Measurements from ENCODE around the gene IL36RN.

GRCh38 chr2:113070606-113070975 is 11.6 kb downstream of the IL36RN start:
- TF ChIP-seq CTCF (IDR thresholded peaks at IDR 0.05), result no peak
- TF ChIP-seq POLR2A (IDR thresholded peaks at IDR 0.05), result no peak
- no peak for TF ChIP-seq POLR2AphosphoS5 (IDR thresholded peaks at IDR 0.05; ENCODE audit: insufficient read depth in 1 of 2, low read depth in 1 of 2)
